Astrocyte of the spinal cord (primary cell): ENCODE data around the gene GRB7.

Experiments used
- DNase-seq: peaks from one replicate; pipeline ENCODE4 v3.0.0; 2011; ENCODE audit warnings: low read depth, low spot score
- H3K4me3 ChIP-seq: 2 replicates; pipeline ENCODE4 v1.5.1; 2011; ENCODE audit warnings: low read depth, mild to moderate bottlenecking, low read length, moderate library complexity
- in situ Hi-C: cut with HindIII; loops from 2 replicates; pipeline ENCODE4 v1.10.0; 2017; ENCODE audit warnings: low sequenced_read_pairs
- TF ChIP-seq, protein P1 (sequence below): IDR thresholded peaks from 2 replicates; pipeline ENCODE4 v1.5.1; 2012; ENCODE audit warnings: low read depth, mild to moderate bottlenecking, low read length, inconsistent platforms

Gene GRB7

DNA sequence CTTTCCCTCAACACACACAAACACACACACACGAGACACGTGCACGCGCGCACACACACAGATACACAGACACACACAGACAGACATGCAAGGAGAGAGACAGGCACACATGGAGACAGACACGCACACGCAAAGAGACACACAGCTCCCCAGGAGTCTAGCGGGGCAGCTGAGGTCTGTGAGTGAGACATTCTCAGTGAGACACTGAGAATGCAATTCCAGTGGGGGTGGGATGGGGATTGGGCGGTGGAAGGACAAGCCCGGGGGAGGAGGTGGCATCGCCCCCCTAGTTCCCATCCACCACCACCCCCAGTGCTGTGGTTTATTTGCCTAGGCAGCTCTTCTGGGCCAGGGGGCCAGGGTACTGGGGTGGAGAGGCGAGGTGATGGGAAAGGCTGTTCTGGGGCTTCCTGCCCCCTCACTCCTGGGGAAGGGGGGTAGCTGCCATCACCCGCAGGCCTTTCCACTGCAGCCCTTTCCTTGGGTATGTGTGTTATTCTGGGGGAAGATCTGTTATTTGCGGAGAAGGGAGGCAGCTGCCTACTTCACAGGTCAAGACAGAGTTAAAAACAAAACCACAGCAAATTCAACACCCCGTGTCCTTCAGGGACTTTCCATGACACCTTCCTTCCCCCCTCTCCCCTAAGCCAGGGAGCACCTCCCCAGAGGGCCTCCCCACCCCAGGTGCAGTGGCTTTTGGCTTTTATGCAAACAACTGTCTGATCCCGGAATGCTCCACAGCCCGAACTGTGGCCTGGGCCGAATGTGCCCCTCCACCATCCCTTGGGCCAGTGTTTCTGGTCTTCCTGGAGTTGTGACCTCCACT, 18.0 kb downstream of the GRB7 start:
- TF ChIP-seq, protein P1, sequence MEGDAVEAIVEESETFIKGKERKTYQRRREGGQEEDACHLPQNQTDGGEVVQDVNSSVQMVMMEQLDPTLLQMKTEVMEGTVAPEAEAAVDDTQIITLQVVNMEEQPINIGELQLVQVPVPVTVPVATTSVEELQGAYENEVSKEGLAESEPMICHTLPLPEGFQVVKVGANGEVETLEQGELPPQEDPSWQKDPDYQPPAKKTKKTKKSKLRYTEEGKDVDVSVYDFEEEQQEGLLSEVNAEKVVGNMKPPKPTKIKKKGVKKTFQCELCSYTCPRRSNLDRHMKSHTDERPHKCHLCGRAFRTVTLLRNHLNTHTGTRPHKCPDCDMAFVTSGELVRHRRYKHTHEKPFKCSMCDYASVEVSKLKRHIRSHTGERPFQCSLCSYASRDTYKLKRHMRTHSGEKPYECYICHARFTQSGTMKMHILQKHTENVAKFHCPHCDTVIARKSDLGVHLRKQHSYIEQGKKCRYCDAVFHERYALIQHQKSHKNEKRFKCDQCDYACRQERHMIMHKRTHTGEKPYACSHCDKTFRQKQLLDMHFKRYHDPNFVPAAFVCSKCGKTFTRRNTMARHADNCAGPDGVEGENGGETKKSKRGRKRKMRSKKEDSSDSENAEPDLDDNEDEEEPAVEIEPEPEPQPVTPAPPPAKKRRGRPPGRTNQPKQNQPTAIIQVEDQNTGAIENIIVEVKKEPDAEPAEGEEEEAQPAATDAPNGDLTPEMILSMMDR: no peak
- in situ Hi-C loops: no loop called here
- H3K4me3 ChIP-seq: no peak overlapping the region
- no peak for DNase-seq

DNA sequence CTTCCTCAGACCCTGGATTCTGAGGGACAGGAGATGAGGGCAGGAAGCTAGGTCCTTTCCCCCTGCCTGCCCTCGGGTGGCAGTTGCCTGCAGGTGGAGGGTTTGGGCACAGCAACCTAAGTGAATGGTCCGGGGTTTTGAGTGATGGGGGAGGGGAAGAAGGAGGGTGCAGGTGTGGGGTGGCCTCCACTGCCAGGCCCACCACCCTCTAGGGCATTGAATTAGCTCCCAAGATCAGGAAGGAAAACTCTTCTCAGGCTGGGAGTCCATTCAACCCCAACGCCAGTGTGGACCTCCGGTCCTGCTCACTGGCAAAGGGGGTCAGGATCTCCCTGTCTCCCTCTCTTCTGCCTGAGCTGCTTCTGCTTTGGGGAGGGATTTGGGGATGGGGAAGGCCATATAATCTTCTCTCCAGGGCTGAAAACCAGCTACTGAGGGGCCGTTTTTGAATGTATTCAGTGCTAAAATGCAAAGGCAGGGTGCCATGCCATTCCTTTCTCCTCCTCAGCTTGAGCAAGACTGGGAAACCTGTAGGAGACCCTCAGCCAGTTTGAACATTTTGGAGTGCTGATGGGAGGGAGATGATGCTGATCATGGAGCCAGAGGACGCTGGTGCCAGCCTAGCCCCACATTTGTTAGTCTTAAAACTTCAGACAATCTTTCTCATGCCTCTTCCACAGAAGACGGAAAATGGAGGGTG, 18.8 kb downstream of the GRB7 start:
- TF ChIP-seq, protein P1: no peak
- H3K4me3 ChIP-seq: no peak overlapping the region
- in situ Hi-C loops: no loop called here
- DNase-seq: no peak

DNA sequence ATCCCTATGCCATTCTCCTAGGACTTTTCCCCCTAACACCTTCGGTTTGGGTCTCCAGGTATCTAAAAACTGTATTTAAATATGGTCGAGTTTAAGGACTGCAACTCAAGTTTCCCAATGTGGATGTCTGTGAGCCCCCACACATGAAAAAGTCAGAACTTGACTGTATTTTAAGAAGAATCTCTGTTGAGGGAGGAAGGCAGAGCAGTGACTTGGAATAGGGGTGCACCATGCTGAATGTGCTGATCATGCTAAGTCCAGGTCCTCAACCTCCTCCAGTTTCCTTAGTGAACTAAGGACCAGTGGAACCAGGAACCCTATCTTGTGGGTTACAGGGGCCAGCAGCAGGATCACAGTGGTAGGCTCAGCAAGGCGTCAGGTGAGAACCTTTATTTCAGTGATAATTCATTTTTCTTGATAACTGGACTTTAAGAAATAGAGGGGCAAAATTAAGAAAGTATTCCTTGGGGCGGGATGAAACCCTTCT, 19.5 kb downstream of the GRB7 start:
- DNase-seq: no peak
- H3K4me3 ChIP-seq: no peak overlapping the region

DNA sequence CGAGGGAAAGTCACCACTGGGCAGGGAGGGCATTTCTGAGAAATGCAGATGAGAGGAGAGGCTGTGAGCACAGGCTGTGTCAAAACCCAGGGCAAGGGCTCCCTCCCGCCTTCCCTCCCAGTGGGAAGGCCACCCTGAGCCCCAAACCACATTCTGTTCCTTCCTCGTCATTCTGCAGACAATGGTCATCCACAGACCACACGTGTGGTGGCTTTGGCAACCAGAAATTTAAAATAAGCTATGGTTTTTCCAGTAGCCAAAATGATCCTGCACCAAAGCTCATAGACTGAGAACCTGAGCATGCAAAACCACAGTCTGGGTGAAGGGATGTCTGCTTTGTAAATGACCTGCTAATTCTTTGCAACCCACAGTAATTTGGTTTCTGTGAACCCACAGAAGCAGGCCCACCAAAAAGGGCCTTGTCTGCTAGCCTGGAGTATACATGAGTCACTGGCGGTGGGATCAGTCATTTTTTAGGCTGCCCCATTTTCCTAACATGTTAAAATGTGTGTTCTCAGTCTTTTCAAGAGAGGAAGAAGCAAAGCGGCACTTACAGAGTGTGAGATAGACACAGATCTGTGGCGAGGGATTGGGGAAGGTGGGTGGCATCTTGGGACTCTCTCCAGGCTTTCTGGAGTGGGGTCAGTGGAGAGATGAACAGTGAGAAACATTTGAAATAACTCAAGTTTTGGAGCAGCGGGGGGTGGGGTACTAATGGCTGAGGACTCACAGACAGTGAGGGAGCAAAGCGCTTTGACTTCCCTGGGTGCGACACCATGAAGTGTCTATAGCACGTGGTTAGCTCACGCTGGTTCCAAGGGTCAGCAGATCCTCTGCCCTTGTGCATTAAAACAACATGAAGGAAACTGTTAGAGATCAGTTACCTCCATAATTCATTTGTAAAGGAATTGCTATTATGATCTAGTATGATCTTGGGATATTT, 20.5 kb downstream of the GRB7 start:
- peak; percentile 67 for DNase-seq
- TF ChIP-seq, protein P1: no peak
- H3K4me3 ChIP-seq: no peak overlapping the region
- in situ Hi-C loops: no loop called here

More for the DNA sequence above, 19.5 kb downstream of the GRB7 start:
- TF ChIP-seq, protein P1: no peak
- in situ Hi-C loops: no loop called here

DNA sequence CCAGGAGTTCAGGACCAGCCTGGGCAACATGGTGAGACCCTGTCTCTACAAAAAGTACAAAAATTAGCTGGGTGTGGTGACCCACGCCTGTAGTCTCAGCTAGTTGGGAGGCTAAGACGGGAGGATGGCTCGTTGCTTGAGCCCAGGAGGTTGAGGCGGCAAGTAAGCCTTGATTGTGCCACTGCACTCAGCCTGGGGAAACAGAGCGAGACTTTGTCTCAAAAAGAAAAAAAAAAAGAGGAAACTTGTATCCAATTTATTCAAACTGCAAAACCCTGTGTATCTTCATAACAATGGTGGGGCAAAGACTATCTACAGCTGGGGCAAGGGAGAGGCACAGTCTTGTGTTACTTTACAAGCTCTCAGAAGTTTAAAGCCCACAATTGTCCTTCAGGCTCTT, 21.5 kb downstream of the GRB7 start:
- in situ Hi-C loops: no loop called here
- no peak for DNase-seq
- TF ChIP-seq, protein P1: no peak
- no peak overlapping the region for H3K4me3 ChIP-seq
